Measurements from ENCODE around the gene EVL.
"Not testable (repeated sequence)": the region's sequence is repeated elsewhere in the genome, so short reads cannot be mapped to it uniquely, and the experiment has no call there.

The EVL gene

DNA sequence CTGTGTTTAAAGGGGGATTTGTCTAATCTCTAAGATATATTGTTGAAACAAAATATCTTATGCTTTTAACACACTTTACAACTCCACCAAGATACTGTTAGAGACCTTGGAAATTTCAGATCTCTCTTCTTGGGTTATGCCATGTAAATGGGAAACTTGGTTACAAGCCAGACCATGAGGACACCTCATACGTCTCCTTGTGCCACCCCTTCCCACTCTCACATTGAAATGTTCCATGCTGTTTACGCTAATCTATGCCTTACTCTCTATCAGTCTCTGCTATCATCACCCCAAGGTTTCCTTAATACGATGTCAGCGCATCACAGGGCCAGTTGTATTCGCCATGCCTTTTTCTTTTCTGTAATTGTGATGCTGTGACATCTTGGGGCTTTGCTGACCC, 107.6 kb downstream of the EVL start:
- DNase-seq (ENCODE audit: low spot score), result no peak

DNA sequence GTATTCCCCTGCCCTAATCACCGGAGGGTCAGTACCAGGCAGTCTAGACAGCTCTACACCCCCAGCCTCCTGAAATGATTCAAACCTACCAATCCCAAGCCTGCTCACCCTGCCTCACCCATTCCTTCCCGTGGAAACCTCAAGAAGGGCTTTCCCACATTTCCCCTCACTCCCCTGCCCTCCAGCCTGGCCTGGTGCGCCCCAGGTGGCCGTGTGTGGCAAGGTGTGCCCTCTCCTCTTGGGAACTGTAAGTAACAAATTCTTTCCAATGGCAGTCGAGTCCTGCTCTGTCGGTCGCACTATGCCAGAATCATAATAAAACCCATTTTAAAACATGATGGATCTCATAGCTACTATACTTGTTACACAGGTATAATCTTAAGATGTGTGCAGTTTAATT, 108.1 kb downstream of the EVL start:
- no peak for DNase-seq (ENCODE audit: low spot score)

DNA sequence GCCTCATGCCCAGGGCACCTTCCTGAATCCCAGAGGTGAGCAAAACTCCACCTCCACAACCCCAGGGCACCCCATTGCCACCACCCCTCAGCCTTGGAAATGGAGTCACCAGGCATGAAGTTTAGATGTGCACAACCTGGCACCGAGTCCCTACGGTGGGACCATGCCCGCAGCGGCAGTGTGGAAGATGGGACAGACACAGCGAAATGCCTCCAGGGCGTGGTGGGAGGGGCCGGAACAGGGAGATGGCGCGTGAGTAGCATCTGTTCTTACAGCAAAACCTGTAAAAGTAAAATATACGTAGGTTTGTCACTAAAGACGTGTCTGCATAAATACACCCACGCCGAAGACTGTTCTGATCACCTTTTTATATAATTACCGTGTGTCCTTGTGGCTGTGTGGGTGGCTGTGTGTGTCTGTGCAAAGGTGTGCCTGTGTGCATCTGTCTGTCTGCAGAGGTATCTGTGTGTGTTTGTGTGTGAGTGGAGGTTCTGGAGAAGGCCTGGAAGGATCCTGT, 111.6 kb downstream of the EVL start:
- DNase-seq (ENCODE audit: low spot score), result no peak

DNA sequence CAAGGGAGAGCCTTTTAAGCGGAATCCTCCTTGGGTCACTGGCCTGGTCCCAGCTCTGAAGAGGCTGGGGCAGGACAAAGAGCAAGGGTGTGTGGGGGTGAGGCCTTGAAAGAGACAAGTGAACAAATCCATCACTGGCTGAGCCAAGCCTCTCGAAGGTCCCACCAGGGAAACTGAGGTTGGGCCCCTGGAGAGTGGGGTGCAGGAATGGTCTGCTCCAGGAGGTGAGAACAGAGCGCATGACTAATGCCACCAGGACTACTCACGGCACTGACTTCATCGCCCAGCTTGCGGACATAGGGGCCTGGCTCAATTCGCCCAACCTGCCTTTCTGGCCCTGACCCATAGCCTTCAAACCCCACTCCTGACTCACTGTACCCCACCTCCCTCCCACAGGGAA, 113.5 kb downstream of the EVL start:
- no peak for DNase-seq (ENCODE audit: low spot score)

DNA sequence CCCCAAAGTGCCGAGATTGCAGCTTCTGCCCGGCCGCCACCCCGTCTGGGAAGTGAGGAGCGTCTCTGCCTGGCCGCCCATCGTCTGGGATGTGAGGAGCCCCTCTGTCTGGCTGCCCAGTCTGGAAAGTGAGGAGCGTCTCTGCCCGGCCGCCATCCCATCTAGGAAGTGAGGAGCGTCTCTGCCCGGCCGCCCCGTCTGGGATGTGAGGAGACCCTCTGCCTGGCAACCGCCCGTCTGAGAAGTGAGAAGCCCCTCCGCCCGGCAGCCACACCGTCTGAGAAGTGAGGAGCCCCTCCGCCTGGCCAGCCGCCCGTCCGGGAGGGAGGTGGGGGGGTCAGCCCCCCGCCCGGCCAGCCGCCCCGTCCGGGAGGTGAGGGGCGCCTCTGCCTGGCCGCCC, 115.4 kb downstream of the EVL start:
- DNase-seq (ENCODE audit: low spot score), result not testable (repeated sequence)

DNA sequence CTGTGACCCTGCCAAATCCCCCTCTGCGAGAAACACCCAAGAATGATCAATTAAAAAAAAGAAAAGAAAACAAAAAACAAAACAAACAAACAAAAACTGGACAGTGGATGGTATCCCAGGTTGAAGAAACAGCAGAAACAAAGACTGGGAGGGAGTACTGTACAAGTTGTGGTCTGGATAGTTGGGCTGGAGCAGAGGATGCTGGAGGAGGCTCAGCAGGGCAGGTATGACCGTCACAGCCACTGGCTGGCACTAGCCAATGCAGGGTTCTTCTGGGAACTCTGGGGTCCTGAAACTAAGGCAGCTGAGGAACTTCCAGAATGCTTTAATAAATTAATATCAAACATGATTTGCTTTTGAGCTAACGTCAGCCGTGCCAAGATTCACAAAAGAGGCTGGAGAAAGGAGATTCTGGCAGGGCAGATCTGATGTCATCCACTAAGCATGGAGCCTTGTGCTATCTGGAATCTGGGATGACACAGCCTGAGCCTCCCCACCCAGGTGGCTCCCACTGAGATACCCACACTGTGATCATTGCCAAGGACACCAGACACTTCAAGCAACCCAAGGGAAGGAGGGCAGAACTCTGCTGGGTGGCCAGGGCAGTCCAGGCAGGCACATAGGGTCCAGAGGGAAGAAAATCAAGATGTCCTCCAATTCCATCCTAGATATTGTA, 116.8 kb downstream of the EVL start:
- not testable (repeated sequence) for DNase-seq (ENCODE audit: low spot score)

DNA sequence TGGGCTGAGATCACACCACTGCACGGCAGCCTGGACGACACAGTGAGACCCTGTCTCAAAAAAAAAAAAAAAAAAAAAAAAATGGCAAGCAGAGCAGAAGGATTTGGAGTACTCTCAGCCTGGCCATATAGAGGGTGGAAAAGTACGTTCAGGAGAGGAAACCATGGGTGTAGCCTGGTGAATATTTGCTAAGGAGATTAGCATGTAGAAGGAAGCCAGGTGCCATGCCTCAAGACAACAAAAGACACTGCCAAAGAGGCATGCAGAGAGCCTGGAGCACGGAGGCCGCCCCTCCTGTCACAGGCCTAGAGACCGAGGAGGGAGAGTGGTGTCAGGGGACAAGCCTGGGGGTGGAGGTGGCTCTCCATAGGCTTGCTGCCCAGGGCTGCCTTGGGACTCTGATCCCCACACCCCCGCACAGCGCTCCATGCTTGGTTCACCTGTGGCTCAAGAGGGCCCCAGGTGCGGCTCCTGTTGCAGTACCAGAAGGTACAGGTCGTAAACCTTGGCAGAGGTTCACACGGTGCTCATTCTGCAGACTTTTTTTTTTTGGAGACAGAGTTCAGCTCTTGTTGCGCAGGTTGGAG, 122.1 kb downstream of the EVL start:
- DNase-seq (ENCODE audit: low spot score), result no peak

DNA sequence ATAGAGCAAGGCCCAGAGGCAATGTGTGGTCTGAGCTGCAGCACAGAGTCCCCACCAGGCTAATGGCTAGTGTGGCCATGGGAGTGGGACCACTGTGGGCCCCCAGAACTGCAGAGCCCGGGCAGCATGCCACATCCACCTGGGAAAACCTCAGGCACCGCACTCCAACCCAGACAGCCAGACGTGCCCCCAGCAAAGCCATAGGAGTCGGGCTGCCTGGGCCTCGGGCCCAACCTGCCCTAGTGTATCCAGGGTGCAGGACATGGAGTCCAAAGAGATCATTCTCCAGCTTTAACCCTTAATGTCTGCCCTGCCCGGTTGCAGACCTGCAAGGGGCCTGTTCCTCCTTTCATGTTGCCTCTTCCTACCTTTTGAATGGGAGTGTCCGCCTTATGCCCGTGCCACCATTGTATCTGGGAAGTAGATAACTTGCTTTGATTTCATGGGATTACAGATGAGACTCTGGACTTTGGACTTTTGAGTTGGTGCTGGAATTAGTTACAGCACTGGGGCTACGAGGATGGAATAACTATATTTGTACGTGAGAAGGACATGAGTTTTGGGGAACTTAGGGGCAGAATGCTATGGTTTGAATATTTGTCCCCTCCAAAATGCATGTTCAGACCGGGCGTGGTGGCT, 123.3 kb downstream of the EVL start:
- no peak for DNase-seq (ENCODE audit: low spot score)

DNA sequence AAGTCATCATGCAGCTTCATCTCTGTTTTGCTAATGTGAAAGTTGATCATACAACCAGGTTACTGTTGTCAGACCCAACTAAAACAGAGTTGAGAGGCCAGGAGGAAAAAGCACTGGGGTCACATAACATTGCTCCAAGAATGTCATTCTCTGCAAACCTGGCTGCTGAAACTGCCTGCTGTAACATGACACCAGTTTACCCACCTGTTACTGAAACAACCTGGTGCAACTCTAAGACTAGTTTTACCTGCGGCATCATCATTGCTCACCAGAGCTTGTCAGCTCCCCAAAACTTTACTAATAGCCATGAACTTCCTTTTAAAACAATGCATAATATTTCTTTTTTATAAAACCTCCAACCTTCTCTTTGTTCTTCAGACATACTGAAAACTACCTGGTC, 124.9 kb downstream of the EVL start:
- no peak for DNase-seq (ENCODE audit: low spot score)

DNA sequence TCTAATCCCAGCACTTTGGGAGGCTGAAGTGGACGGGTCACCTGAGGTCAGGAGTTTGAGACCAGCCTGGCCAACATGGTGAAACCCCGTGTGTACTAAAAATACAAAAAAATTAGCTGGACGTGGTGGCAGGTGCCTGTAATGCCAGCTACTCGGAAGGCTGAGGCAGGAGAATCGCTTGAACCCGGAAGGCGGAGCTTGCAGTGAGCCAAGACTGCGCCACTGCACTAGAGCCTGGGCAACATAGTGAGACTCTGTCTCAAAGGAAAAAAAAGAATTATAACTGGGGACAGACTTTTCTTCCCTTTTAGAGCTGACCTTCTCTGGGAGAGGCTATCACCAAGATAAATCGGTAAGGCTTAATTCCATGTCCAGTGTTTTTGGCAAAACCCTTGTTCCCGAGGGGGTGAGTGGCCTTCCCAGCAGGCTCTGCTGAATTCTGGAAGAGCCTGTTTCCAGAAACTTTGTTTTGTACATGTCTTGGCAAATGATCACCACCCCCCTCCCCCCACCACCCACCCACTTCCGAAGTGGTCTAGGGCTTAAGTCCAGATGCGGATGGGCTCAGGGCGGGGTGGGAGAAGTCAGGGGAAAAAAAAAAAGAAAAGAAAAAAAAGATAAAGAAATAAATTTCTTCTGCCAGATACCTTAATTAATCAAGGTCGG, 126.5 kb downstream of the EVL start:
- DNase-seq (ENCODE audit: low spot score), result no peak

DNA sequence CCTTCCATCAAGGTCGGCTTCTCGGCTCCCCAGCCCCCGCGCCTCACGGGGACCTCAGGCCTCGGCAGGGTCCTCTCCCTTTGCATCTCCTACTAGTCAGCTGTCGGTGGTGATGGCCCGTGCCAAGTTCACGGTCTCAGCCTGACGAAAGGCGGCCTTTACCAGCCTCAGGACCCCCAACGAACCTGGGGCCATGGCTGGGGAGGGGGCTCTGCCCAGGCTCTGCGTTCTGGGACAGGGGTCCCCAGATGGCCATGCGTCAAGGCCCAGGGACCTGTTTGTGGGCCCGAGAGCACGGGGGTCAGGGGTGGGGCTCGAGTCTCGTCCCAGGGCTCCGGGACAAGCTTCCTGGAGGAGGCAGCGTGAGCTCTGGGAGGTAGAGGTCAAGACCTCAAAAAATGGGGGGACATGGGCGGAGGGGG, 127.0 kb downstream of the EVL start:
- no peak for DNase-seq (ENCODE audit: low spot score)

DNA sequence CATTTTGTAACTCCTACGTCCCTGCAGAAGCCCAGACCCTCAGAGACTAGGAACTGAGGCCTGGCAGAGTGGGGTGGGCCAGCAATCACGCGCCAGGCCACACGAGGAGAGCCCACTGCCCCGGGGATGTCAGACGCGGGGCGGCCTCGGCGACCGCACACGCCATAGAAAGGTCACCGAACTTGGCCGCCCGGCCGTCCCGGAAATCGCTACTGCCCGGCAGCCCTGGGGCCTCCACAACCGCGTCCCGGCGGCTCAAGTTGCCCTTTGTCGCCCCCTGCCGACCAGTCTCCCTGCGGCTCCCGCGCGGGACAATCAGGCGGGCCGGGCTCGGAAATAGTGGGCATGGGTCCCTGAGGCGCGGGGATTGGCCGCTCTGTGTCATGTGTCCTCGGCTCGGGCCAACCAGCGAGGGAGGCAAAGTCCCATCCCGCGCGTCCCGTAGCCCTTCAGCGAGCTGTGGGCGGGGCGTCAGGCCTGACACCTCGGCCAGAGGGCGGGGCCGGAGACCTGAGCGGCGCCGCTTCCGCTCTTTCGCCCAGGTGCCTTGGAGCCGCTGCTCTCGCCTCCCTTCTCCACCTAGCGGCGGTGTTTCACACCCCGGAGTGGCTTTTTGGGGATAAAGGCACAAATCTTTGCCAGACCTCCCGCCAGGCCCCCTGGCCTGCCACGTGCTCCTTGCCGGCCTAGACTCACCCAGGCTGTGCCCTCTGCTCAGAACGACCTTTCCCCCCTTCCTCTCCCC, 127.6 kb downstream of the EVL start:
- peak; percentile 100 for DNase-seq (ENCODE audit: low spot score)

Measured in hematopoietic multipotent progenitor cell treated with erythropoietin and hydrocortisone succinate and interleukin-3 and kit ligand, for 15 days (in vitro differentiated cells).